HG03064 (cell line): ENCODE results near the gene SHANK3.
"Not testable (repeated sequence)": the region's sequence is repeated elsewhere in the genome, so short reads cannot be mapped to it uniquely, and the experiment has no call there.

Experiments
- ATAC-seq: cut with Tn5 transposase; IDR thresholded peaks from one replicate; pipeline ENCODE4 v1.9.1; 2021; ENCODE audit warnings: low read depth; ENCODE audit not compliant: unreplicated experiment

The SHANK3 gene

GRCh38 chr22:50672471-50673230 is at the start of gene SHANK3:
Gene SHANK3, plus strand, starts transcription at chr22:50672823.
- ATAC-seq: no peak

GRCh38 chr22:50624347-50625130 is 48.1 kb upstream of the SHANK3 start:
- ATAC-seq: no peak

GRCh38 chr22:50625131-50625567 is 47.5 kb upstream of the SHANK3 start:
- ATAC-seq: no peak

- no peak for ATAC-seq
Measured at GRCh38 chr22:50625568-50626313, 46.9 kb upstream of the SHANK3 start.

- ATAC-seq: no peak
Measured at GRCh38 chr22:50626314-50626849, 46.2 kb upstream of the SHANK3 start.

GRCh38 chr22:50626850-50627641 is 45.6 kb upstream of the SHANK3 start:
- no peak for ATAC-seq

- peak; percentile 59 for ATAC-seq
Measured at GRCh38 chr22:50627642-50628542, 44.7 kb upstream of the SHANK3 start, which contains the start of gene ARSA. Gene ARSA, minus strand, starts transcription at chr22:50628152. Its CDS starts 373 bp downstream, at chr22:50627779.

- no peak for ATAC-seq
Measured at GRCh38 chr22:50628543-50629134, 44.0 kb upstream of the SHANK3 start.

GRCh38 chr22:50630376-50630775 is 42.2 kb upstream of the SHANK3 start:
- no peak for ATAC-seq

GRCh38 chr22:50633086-50633485 is 39.5 kb upstream of the SHANK3 start:
- ATAC-seq: no peak

GRCh38 chr22:50633771-50634170 is 38.9 kb upstream of the SHANK3 start:
- ATAC-seq: no peak

GRCh38 chr22:50635591-50635990 is 37.0 kb upstream of the SHANK3 start:
- no peak for ATAC-seq

- ATAC-seq: not testable (repeated sequence)
Measured at GRCh38 chr22:50640296-50640695, 32.3 kb upstream of the SHANK3 start.

GRCh38 chr22:50640857-50641647 is 31.6 kb upstream of the SHANK3 start:
- ATAC-seq: no peak

- no peak for ATAC-seq
Measured at GRCh38 chr22:50641696-50642607, 30.7 kb upstream of the SHANK3 start.

- not testable (repeated sequence) for ATAC-seq
Measured at GRCh38 chr22:50643021-50643820, 29.4 kb upstream of the SHANK3 start.
